SW 1271 (cell line): ENCODE measurements around the gene PAXX.

Experiments
- DNase-seq, 2 experiments: peaks; one replicate each; lab custom pipeline; 2025; lab: John Stamatoyannopoulos, UW

Gene PAXX

GRCh38 chr9:137006116-137007003 is 14.1 kb downstream of the PAXX start:
- DNase-seq: no peak

DNA sequence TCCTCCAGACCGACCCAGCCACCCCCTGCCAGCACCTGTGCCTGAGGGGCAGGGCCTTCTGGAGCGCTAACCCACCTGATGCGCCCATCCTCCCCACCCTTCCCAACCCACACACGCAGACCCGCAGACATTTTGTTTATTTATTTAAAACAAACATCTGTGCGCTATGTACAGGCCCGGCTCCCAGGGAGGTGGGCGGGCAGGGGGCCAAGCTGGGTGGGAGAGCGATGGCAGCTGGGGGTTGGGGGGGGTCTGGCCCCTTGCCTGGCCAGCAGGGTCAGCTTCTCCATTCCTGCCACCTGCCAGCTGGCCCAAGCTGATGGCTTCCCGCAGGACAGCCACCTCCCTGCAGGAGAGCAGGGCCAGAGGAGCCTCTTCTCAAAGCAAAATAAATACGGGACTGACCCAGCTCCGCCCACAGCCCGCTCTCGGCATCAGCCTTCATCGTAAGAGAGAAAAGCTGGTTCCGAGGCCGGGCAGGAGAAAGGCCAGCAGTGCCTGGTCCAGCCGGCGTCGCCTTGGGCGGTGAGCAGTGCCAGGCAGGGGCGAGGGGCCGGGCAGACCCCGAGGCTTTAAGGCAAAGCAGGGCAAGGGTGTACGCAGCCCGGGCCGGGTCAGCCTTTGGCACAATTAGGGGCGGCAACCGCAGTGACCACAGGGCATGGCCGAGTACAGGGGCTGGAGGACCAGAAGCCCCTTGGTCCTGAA is 15.0 kb downstream of the PAXX start:
- no peak for DNase-seq

GRCh38 chr9:137007816-137008270 is 15.6 kb downstream of the PAXX start:
- no peak for DNase-seq

DNA sequence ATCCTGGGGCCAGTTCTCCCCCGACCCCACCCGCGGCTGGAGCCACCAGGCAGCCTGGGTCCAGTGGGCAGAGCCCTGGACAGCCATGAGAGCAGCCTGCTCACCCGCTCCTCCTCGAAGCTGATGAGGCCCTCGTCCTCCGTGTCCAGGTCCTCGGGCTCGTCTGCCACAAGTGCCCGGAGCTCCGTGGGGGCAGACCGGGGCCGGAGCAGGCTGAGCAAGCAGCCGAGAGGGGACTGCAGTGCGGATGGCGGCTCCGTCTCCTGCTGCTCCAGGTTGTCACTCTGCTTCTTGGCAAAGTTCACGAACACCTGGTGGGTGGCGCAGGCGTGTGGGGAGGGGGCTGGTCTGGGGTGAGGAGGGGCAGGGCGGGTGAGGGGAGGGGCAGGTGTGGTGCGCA is 16.1 kb downstream of the PAXX start:
- no peak for DNase-seq

DNA sequence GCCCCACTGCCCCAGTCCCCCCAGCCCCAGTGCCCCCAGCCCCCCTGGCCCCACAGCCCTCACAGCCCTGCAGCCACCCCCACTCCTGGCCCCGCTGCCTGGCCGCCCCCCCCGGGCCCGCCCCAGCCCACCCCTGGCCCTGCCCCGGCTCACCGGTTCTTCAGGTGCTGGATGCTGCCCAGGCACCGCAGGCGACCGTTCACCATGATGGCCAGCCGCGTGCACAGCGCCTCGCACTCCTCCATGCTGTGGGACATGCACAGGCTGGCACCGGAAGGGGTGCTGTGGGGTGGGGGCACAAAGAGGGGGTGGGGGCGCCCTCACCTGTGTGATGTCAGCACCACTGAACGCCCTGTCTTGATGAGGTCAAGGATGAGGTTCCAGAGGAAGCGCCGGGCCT is 17.0 kb downstream of the PAXX start:
- DNase-seq: no peak

DNA sequence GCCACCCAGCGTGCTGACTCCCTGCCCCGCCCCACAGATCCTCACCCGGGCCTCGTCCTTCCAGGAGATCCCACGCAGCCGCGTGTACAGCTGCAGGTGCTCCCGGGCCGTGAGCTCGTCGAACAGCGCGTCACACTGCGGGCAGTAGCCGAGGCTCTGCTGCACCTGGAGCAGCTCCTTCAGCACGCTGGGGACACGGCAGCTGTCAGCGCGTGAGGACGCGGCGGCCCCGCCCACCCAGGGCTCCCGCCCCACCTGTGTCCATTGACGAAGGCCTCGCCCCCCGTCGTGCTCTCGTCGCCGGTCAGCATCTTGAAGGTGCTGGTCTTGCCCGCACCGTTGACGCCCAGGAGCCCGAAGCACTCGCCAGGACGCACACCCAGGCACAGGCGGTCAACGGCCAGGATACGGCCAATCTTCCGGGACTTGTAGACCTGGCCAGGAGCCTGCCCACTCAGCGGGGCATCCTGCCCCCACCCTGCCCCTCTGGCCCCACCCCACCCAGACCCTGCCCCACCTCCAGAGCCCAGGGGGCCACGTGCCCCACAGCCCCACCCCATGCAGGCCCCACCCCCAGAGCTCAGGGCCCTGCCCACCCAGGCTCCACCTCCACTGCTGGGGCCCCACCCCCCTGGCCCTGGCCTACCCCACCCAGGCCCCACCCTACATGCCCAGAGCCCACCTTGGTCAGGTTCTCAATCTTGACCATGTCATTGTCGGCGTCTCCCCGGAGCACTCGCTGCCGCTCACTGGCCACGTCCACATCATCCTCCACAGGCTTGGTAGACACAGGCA is 17.9 kb downstream of the PAXX start:
- DNase-seq: no peak

GRCh38 chr9:137011156-137011555 is 18.9 kb downstream of the PAXX start:
- DNase-seq: no peak

DNA sequence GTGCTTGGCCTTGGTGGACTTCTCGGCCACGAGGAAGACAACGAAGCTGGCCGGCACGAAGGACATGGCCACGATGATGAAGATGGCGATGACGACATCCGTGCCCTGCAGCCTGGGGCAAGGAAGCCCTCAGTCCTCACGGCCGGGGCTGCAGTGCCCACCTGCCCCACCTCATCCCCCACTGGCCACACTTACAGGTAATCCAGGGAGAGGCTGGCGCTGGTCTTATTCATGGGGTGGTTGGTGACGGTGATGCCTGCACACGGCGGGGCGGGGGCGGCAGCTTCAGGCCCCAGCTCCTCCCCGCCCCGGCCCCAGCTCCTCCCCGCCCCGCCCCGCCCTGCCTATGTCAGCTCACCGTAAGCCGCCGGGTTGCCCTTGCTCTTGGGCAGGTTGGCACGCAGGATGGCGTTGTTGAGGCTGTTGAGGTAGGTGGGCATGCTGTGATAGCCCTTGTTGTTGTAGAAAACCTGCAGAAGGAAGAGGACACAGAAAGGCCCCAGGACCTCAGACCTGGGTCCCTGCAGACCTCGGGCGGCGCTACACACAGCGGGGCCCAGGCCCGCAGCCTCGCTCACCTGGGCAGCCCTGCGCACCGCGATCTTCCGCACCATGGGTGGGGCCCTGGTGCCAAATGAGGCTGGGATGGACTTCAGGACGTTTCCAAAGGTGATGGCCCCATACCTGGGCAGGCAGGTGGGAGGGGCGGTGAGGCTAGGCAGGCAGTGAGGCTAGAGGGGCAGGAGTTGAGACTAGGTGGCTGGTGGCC is 19.9 kb downstream of the PAXX start:
- DNase-seq: no peak

DNA sequence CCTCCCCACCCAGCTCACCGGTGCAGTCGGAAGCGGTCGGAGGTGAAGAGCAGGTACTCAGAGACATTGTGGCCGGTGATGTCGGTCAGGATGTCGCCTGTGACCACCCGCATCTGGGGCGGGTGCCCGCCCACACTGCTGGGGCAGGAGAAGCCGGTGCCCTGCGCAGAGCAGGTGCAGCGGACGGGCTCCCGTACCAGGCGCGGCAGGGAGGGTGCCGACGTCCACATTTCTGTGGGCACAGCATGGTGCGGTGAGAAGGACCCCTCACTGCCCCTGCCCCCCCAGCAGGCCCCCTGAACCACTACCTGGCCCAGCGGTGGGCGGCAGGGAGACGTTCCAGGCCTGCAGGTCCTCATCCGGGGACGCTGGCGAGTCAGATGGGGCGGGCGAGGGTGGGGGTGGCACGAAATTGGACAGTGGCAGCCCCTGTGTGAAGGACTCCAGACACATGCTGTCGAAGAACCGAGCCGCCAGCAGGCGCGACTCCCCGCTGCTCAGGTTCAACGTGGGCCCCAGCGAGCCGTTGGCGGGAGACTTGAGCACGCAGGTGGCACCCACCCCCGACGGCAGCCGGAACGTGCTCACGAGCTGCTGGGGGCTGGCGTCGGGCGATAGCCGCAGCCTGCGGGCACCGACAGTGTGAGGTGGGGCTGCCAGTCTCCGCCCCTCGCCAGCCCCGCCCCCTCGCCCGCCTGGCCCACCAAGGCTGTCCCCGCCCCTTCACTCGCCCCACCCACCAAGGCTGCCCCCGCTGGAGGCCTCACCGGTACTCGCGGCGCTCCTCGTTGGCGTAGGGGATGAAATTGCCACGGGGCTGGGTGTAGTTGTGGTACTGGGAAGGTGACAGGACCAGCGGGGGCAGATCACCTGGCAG is 20.7 kb downstream of the PAXX start:
- no peak for DNase-seq

GRCh38 chr9:137013571-137013940 is 21.3 kb downstream of the PAXX start:
- no peak for DNase-seq

GRCh38 chr9:137014166-137014565 is 21.9 kb downstream of the PAXX start:
- no peak for DNase-seq

- no peak for DNase-seq
These were observed 22.7 kb downstream of the PAXX start for GRCh38 chr9:137014776-137015539.

- no peak for DNase-seq
These were observed 23.3 kb downstream of the PAXX start for GRCh38 chr9:137015540-137015930.

DNA sequence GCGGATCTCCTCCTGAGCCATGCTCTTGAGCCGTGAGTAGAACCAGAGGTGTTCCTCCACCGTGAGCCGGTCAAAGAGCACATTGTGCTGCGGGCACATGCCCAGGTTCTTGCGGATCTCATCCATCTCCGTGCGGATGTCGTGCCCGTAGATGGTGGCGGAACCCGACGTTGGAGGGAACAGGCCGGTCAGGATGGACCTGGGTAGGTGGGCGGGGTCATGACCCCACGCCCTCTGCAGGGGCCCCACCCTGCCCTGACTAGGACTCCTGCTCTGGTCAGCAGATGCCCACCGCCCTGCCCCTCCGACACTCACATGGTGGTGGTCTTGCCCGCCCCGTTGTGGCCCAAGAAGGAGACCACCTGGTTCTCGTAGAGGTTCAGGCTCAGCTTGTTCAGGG is 23.8 kb downstream of the PAXX start:
- no peak for DNase-seq

GRCh38 chr9:137016436-137016835 is 24.2 kb downstream of the PAXX start:
- DNase-seq: no peak

DNA sequence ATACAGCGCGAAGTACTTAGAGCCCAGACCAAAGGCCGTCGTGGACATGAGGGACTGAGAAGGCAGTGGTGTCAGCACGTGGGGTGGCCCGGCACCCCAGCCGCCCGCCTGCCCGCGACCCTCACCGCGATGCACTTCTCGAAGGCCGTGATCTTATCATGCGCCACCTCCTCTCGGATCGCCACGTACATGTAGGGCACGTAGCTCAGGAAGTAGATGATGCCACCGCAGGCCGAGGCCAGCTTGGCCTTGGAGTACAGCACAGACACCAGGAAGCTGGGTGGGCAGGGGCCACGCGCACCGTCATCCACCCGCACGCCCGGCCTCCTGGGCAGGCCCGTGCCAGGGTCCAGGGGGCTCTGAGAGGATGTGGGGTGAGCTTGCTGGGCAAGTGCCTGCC is 24.8 kb downstream of the PAXX start:
- no peak for DNase-seq

- no peak for DNase-seq
These were observed 25.7 kb downstream of the PAXX start for GRCh38 chr9:137017791-137018497.

GRCh38 chr9:137018761-137019559 is 26.7 kb downstream of the PAXX start:
- no peak for DNase-seq
